Measurements from ENCODE around the gene CNNM2.
"Not testable (repeated sequence)": the region's sequence is repeated elsewhere in the genome, so short reads cannot be mapped to it uniquely, and the experiment has no call there.

The CNNM2 gene

DNA sequence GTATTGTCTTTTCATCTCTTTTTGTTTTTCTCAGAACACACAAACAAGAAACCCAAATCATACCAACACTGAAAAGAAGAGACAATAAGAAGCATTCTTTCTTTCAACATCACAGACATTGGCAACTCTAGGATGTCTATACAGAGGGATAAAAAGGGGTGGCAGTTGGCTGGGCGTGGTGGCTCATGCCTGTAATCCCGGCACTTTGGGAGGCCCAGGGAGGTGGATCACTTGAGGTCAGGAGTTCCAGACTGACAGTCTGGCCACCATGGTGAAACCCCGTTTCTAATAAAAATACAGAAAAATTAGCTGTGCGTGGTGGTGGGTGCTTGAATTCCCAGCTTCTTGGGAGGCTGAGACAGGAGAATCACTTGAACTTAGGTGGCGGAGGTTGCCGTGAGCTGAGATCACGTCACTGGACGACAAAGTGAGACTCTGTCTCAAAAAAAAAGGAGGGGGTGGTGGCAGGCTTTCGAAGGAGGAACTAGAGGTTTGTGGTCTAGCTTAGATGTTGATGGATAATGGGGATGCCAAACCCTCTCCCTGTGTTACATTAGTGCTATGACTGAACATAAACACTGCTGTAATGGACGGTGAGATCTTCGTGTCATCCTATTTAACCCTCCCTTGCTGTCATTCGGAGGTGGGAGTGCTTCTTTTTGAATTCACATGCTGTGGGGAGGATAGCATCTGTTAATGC is 9.4 kb downstream of the CNNM2 start:
- peak; percentile 66 for DNase-seq

DNA sequence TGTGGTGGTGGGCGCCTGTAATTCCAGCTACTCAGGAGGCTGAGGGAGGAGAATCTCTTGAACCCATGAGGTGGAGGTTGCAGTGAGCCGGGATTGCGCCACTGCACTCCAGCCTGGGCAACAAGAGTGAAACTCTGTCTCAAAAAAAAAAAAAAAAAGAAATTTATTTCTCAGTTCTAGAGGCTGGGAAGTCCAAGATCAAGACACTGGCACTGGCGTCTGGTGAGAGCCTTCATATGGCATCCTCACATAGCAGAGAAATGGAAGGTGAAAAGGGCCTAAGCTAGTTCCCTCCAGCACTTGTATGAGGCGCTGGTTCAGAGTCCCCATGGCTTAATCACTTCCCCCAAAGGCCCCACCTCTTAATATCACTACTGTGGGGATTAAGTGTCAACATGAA is 10.3 kb downstream of the CNNM2 start:
- DNase-seq, result not testable (repeated sequence)

GRCh38 chr10:102930720-102931119 is 12.6 kb downstream of the CNNM2 start:
- no peak for DNase-seq

DNA sequence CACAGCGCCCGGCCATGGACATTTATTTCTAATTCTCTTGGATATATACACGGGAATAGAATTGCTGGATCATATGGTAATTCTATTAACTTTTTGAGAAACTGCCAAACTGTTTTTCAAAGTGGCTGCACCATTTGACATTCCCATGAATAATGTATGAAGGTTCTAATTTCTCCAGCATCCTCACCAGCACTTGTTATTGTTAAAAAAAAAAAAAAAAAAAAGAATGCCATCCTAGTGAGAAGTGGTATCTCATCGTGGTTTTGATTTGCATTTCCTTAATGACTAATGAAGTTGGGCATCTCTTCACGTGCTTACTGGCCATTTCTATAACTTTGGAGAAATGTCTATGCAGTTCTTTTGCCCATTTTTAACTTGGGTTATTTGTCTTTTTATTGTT is 13.5 kb downstream of the CNNM2 start:
- DNase-seq, result no peak

- no peak for DNase-seq
These were observed 17.4 kb downstream of the CNNM2 start for GRCh38 chr10:102935505-102935904.

- DNase-seq, result no peak
These were observed 18.0 kb downstream of the CNNM2 start for GRCh38 chr10:102935939-102936605.

- no peak for DNase-seq
These were observed 23.3 kb downstream of the CNNM2 start for GRCh38 chr10:102941401-102941800.

- no peak for DNase-seq
These were observed 27.4 kb downstream of the CNNM2 start for GRCh38 chr10:102945449-102945848.

DNA sequence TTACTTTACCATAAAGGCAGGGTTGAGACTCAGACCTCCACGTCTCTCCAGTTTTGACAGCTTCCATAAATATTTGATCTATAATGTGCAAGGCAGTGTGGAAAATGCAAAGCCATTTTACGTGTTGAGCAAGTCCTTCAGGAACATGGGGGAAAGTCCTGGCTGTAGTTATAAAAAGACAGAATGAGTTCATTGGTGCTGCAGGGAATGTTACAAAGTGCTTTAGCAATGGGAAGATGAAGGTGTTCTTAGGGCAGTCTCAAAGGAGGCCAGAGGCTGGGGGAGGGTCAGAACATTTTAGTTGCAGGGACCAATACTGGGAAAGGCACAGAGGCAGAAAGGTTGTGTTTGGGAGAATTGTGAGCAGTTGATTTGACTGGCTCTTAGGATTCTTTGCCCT is 27.9 kb downstream of the CNNM2 start:
- no peak for DNase-seq

DNA sequence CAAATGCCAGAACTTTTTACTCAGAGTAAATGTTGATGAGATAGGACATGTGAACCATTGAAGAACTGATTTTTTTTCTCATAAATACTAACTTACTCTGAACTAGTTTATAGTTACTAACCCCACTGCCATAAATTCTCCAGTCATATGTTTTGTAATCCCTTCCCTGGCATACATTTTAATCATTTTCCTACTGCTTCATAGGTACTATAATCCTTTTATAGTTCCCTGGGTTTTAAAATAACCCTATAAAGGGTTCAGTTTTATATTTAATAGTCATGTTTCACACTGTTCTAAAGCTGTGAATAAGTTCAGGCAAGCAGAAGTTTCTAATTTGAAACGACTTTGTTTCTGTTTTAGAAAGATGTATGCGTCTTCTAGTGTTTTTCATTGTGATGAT is 28.9 kb downstream of the CNNM2 start:
- DNase-seq, result no peak

DNA sequence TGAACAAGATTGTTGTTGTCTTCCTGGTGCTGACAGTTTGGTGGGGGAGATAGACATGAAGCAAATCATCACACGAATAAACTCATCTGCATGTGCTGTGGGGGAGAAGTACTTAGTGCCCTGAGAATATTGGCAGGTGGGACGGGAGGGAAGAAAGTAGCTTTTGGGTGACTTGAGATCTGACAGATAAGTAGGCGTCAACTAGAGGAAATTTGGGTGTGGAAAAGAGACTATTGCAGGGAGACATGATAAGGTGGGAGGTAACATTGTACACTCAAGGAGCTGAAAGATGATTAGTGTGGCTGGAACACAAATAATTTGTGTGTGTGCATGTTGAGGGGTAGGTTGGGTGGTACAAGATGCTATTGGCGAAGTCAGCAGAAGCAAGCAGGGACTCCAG is 30.1 kb downstream of the CNNM2 start:
- DNase-seq, result no peak

GRCh38 chr10:102948786-102949185 is 30.7 kb downstream of the CNNM2 start:
- DNase-seq, result no peak

DNA sequence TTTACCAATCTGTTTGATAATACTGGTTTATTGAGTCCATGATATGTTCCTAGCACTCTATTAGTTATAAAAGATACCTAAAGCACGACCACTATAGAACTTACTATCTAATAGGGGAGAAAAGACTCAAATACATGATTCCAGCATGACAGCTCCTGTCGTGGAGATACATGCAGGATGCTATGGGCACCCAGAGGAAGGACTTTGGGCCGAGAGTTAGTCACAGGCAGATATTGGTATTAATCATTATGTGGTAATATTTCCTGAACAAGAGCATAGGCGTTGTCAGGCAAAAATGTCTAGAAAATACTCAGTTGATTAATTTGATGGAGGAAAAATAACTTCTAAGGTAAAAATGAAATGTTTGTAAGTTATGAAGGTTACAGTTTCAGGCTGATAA is 31.8 kb downstream of the CNNM2 start:
- no peak for DNase-seq

- DNase-seq, result no peak
These were observed 33.2 kb downstream of the CNNM2 start for GRCh38 chr10:102951316-102951715.

GRCh38 chr10:102959360-102959759 is 41.3 kb downstream of the CNNM2 start:
- DNase-seq, result no peak

DNA sequence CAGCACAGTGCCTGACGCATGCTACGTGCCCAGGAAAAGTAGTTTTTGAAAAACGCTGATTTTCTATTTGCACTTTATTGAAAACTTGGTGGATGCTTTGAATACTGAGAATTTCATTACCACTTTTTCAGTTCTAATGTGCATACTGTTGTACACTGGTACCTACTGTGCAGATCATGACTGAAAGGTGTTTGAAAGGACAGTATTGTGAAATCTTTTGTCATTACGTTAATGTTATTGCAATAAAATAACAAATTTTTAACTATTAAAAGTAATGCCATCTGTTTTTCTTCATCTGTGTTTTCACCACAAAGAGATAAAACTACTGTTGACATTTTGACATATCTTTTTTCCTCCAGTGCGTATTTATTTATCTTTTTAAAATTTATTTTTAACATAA is 42.1 kb downstream of the CNNM2 start:
- DNase-seq, result no peak

DNA sequence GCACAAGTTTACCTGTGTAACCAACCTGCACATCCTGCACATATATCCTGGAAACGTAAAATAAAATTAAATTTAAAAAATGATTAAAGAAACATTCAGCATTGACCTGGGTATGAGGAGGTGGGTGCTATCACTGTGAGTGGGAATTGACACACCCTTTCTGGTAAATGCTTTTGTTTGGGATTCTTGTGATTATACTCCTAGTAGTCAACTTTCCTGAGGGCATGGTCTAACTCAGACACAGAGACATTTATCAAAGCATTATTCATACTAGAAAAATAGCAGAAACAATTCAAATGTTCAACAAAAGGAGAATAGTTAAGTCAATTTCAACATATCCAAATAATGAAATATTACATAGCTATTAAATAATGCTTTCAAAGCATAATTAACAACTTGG is 44.2 kb downstream of the CNNM2 start:
- no peak for DNase-seq

DNA sequence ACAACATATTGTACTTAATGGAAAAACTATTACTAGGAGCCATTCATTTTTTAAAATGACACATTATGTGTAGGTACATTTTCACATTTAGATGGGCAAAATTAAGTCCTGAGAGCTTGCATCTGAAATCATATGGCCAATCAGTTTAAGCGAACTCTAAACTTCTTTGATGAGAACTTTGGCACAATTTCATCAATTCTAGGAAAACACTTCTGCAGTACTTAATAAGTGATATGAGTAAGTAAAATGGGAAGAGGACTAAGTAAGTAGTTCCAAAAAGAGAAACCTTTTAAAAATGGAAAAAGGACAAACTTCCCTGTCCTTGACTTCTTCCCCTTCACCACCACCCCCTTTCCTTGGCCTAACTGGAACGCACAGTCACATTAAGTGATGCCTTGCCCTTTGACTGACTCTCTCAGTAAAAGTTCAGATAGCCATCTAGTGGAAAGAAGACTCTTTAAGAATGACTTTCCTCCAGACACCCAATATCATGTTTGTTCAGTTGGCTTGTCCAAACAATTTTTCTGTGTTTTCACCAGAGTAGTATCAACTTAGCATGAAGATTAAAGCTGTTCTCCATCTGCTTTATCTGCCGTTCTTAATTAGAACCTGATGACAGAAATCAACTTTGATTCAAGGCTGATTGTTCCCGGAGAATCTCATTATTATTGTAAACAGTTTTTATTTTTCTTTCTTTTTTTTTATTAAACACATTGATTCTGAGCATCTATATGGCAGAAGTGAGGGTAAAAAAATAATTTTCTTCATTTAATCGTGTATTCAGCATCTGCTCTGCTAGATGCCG is 45.1 kb downstream of the CNNM2 start:
- DNase-seq, result no peak

DNA sequence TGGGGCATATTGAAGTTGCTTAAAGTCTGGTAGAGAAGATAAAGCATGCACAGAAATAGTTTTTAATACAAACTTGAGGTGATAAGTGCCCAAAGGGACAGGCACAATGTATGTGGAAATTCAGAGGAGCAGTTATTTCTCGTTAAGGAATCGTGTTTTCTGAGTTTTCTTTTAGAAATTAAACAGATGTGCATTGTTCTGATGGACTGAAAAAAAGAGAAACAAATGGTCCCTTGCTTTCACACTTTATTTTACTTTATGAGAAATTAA is 45.6 kb downstream of the CNNM2 start:
- no peak for DNase-seq

GRCh38 chr10:102964064-102964463 is 46.0 kb downstream of the CNNM2 start:
- DNase-seq, result not testable (repeated sequence)

DNA sequence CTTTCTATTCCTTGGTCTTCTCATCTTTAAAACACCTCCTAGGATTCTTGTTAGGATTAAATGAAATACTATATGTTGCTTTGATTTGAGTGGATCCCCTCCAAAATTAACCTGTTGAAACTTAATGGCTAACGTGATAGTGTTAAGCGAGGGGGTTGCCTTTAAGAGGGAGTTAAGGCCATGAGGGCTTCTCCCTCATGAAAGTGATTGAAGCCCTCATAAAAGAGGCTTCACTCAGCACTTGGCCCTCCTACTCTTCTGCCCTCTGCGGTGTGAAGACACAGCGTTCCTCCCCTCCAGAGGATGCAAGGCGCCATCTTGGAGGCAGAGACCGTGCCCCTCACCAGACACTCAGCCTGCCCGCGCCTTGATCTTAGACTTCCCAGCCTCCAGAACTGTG is 46.6 kb downstream of the CNNM2 start:
- no peak for DNase-seq

- no peak for DNase-seq
These were observed 47.3 kb downstream of the CNNM2 start for GRCh38 chr10:102965311-102965851.

GRCh38 chr10:102967123-102967522 is 49.0 kb downstream of the CNNM2 start:
- no peak for DNase-seq

Data from inflammatory macrophage treated with lipopolysaccharide for 4 hours (primary cell).